Measurements from ENCODE around the gene STXBP6. TPM values are rescaled to one million over a fixed set of nuclear protein-coding genes. Genes with fewer than 3 reads are reported as not detected.

The STXBP6 gene
- total RNA-seq, 1 donor from 2014 or later: 4.9 TPM

DNA sequence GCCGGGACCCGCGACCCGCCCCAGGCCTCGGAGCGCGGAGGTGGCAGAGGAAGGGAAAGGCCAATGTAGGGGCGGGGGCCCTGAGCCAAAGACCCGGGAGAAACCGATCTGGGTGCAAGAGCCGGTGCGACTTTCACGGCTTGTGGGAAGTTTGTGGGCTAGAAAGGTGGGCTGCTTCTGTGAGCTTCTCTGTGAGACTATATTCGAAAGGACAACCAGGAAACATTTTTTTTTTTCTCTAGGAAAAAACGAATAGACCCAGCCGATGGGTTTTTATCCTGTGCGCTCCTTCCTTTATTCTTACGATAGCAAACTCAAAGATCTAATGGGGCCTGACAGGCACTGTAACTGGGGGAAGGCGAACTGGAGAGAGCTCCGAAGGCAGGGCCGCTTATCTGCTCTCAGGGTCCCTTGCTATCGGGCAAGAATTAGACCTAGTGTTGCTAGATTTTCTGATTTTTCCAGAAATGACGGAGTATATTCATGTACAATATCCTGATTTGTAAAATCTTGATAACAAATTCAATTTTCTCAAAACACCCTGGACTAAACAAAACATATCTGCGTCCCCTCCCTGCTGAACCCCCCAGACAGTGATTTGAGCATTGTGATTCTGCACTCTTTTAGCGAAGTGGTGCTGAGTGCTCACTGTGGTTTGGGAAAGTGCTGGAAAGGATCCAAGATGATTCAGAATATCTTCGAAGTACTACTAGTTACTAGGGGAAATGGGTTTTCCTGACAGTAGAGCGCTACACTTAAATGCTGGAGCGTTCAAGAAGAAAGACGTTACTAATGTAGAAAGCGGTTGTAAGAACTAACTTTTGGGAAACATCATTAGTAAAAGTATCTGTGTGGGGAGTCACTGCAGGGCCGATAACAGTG is 563 bp upstream of the STXBP6 start:
- no peak for DNase-seq

DNA sequence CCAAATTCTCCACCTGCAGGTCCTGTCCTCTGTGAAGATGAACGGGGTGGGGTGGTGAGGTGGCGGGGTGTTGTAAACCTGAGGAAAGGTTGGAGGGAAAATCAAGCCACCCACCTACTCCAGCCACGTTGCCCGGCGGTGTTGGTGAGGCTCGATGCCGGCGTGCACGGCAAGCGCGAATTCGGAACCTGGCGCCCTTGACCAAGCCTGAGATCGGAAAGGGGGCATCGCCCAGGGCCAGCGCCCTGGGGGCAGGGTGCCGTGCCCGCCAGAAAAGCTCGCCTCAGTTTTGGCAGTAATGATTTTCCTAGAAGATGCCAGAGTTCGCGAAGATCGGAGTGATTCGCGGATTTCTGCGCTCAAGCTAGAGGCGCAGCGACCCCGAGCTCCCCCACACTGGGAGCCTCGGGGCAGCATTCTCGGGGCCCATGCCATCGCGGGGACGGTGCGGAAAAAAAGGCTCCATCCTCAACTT is 817 bp downstream of the STXBP6 start:
- no peak for DNase-seq

DNA sequence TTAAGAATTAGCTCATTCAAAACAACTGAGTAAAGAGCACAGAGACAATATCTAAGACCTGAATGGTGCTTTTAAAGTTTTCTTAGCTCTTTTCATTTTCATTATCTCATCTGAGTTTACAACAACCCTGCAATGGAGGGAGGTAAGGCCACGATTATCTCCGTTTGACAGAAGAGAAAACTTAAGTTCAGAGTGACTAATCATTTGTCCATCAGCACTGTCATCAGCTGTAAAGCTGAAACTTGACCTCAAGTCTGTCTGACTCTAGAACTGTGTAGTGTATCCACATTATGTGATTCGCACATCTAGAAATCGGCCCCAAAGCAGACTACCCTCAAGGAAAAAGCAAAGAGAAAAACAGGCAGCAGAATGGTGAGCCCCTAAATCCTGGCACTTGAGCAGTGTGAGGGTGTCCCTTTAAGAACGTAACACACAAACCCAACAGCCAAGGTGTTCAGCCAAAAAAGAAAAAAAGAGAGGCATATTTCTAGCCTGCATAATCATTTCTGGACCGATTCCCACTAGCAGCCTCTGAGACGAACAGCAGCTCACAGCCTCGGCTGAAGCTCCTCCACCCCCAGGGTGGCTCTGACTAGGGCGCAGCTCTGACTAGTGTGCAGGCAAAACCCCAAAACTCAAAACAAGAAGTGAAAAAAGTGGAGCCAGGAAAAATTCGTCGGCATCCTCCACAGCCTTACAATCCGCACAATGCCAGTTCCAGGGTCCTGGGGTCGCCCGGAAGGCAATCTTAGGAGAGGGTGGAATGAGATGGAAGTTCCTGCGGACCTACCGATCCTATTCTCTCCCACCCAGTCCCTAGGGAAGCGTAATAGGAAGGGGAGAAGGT is 1.6 kb downstream of the STXBP6 start:
- DNase-seq: no peak

DNA sequence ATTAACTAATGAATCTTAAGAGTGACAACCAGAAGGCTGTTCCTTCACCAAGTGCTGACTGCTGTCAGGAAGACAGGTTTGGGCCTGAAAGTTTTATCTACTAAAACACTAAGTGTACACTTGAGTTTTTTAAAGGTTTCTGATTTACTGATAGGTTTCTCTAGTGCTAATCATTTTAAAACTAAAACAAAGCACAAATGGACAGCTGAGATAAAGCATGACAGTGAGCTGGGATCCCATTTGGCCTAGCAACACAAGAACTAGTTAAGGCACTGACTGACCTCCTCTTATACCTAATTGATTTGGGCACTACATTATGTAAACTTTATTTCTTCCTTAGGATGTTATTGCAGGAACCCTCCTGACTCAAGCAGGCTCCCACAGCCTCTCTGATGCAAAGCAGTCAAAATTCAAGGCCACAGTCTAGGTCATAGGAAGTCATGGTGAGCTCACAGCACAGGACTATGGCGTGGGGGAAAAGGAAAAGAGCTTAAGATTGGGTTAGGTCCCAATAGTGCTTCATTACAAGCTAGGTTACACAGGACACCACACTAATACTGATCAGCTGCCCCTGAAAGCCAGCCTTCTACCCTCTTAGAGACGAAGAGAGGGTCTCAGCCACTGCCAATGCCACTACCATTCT is 3.5 kb downstream of the STXBP6 start:
- DNase-seq: no peak

DNA sequence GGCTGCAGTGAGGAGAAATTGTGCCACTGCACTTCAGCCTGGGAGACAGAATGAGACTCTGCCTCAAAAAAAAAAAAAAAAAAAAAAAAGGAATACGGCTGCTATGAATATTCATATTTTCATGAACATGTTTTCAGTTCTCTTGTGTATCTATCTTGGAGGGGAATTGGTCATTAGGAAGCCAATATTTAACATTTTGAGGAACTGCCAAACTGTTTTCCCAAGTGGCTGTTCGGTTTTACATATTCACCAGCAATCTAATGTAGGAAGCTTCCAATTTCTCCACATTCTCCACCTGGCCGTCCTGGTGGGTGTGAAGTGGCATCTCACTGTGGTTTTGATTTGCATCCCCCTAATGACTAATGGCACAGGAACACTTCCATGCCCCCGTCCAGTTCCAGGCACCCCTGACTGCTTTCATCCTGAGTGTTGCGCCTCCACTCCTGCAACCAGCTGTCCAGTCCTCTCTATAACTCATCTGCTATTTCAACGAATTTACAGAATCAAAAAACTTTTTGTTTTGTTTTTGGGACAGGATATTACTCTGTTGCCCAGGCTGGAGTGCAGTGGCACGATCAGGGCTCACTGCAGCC is 5.7 kb downstream of the STXBP6 start:
- DNase-seq: no peak

DNA sequence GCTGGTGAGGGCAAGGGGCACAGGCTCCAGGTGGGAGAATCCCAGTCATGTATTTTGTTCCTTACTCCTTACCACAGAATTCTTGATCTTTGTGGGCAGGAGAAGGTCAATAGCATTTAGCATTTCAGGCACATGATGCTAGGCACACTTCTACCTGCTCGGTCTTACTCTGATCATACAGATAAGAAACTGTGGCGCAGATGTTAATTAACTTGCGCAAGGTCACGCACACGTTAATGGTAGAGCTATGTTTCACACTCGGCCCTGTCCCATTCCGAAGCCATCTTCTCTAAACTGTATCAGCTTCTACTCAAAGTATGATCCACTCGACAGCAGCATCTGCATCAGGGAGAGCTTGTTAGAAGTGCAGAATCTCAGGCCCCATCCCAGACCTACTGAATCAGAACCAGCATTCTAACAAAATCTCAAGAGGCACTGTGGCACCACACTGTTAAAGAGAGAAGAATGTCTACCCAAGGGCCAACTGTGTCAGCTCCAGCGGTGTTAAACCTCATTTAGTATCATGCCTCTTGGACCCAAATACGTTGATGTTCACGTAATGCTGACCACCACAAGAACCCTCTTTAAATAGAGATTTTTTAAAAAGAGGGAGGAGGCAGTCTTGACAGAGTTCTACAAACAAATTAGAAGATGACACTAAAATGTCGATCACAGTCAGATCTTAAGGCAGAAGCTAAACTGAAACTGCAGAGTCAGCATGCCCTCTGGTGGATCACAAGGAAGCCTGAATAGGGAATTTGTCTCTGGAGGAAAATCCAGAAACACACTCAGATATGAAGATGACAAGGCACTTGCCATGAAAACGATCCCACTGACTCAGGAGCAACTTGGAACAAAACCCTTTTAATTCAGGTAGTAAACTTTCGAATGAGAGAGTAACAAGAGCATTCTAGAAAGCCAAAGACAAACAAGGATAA is 7.3 kb downstream of the STXBP6 start:
- no peak for DNase-seq

DNA sequence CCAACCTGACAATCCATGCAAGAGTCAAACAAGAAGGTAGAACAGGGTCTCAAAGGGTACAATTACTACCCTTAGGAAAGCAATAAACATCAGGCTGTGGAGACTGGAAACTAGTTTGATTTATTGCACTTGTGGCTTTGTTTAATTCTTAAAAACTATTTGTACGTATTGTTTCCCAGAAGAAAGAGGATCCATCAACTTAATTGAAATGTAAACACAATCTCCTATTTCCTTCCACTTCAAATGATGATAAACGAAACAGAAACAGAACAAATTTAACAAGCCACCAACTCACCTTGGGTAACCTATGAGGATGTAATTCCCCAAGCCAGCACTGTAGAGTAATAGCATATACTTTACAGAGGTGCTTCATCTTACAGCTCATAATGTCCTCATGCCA is 8.0 kb downstream of the STXBP6 start:
- DNase-seq: no peak

DNA sequence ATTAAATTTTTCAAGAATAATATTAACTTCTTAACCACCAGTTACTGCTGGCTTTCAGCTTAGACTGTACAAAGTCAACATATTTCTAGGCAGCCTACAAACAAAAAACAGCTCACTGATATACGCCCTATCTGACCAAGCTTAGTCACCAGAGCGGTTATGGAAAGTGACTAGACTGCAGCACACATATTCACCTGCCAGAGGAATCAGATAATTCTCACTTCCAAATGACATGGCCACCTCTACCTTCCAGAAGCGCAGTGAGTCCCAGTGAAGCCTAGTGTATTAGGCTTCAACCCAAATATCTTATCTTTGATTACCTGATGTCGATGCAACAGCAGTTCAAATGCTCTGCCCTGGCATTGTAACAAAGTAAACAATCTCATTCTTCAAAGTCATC is 8.5 kb downstream of the STXBP6 start:
- no peak for DNase-seq

DNA sequence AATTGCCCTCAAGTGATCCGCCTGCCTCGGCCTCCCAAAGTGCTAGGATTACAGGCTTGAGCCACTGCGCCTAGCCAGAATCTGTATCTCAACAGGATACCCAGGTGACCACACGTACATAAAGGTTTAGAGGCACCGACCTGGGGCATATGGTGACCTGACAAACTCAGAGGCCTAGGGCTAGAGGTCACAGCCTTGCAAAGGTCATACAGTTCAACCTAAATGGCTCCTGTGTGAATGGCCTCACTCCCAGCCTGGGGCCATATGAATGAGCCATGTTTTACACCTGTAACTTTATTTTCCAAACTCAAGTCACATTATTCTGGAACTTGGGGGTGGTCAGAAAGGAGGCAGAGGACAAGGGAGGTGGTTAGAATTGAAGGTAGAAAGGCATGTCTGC is 10.0 kb downstream of the STXBP6 start:
- DNase-seq: no peak

DNA sequence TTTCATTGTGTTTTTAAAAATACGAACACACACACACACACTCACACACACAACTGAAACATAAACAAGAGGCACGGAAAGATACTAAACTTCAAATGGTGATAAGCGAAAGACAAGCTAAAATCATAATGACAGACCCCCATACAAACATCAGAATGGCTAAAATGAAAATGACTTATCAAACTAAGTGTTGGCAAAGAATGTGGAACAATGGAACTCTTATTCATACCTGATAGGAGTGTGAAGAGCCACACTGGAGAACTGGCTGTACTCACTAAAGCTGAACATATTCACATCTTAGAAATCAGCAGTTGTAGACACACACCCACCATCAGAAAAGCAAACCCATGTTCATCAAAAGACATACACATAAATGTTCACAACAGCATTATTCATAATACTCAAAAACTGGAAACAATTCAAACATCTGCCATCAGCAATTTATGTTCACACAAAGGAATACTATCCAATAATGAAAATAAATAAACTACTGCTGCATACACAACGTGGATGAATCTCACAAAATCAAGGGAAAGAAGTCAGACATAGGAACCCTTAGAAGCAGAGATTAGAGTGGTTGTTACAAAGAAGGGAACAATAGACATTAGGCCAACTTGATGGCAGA is 11.8 kb downstream of the STXBP6 start:
- no peak for DNase-seq

DNA sequence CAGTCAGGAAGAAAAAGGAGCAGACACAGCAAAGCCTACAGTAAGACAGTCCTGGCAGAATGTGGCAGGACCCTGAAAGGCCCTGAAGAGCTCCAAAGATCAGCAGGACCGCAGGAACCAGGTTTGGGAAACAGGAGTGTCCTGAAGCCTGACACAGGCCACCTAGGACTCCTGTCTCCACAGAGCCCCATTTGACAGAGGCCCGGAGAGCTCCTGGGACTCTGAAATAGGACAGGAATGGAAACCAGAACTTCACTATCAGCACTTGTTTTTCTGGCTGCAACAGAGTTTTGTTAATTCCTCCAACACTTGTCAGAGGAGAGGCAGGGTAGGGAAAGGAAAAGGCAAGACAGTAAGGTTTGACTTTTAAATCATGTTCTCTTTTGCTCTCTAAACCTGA is 12.9 kb downstream of the STXBP6 start:
- DNase-seq: no peak

DNA sequence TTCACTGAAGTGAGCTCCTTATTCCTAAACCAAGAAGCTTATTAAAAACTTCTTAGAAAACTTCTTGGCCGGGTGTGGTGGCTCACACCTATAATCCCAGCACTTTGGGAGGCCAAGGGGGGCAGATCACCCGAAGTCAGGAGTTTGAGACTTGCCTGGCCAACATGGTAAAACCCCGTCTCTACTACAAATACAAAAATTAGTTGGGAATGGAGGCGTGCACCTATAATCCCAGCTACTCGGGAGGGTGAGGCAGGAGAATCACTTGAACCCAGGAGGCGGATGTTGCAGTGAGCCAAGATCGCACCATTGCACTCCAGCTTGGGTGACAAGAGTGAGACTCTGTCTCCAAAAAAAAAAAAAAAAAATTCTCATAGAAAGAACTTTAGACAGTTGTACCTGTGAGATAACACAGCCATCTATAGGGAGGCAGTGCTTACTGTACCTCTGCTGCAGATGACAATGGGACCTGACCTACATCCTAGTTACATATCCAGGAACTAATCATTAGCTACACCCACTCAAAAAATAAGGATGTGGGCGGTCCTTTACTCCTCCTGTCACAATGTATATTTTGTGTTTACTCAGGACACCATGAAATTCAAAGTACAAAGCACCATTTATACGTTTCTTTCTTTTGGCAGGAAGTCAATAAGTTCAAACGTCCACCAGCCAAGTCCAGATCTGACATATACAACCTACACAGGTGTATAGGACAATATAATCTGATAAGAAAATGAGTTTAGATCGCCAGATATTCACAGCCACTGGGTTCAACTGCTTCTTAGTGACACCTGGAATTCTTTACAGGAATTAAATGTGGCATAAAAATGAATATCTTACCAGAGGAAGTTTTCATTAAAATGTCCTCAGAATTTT is 14.9 kb downstream of the STXBP6 start:
- DNase-seq: no peak

DNA sequence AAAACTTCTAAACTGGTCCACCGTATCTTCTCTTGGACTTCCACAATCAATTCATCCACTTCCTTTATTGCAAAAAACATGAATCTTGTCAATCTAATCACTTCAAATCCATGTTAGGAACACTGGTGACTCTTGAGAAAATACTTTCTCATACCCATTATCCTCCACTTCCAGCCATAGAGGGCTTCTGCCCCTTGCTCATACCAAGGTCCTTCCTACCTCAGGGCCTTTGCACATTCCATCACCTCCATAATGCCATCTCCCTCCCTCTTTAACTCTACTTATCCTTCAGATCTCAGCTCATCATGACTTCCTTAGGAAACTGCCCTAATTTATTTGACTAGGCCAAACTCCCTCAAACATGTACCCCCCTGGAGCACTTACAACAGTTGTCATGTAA is 16.6 kb downstream of the STXBP6 start:
- DNase-seq: no peak

DNA sequence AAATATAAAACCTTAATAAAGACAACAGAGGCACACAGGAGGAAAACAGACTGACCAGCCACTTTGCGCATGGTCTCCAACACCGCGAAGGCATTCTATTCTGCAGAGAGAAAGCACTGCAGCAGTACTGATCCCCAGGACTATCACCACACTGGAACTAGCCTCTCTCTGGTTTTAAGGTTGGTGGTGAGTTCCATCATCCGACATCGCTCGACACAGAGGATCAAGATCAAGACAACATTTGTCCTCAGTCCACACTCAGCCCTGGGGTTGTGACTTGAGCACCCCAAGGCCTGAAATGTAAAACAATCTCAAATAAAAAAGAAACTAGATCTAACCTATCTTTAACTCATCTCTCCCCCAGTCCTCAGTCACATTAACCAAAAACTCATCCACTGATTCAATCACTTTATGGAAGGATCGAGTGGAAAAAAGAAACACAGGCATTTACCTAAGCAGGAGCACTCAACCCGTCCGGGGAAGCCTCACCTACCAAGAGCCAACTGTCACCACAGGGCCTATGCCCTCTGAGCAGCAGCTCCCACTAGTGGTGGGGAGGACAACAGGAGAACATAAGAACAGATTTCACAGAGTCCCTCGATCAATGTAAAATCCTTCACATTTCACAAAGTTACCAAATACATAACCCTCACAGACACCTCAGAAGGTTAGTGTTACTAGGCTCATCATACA is 17.7 kb downstream of the STXBP6 start:
- no peak for DNase-seq

DNA sequence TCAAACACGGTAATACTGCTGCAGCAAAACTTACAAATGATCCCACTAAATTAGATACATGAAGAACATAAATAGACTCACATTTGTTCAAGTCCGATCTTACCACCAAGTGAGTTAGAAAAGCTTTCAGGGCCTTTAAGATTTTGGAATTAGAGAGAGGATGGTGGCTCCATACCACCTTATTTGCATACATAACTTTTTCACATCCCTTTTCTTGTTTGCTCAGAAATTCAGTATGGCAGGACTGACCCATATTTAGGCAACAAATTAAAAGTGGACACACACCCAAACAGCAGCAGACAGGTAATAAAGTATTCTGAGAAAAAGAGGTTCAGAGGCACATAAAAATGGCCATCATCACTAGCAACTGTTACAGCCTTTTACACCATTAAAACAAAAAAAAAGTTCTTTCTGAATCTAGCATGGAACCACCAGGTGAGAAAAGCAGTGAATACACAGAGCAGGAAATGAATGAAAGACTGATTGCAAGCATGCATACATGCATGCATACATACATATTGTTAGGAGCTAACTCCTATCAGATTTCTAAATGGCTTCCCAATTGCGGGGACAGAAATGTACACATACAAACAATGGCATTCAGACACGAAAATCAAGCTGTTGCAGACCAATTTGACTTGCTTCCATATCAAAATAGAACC is 23.3 kb downstream of the STXBP6 start:
- no peak for DNase-seq

DNA sequence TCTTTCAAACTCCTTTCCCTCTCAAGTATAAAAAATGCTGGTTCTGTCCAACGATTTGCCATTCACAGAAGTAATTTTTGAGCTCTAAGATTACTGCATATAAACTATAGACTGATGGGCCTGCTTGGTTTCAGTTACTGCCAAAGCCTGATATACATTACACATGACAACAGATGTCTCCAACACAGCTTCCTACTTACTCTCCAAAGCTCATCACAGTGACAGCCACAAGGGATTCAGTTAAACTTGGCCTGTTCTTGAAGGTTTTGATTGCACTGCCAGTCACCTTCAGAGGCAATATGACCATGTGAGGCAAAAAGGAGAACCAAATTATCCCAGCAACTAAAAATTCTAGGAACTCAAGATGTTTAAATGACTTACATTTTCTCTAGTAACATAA is 30.1 kb downstream of the STXBP6 start:
- DNase-seq: no peak

DNA sequence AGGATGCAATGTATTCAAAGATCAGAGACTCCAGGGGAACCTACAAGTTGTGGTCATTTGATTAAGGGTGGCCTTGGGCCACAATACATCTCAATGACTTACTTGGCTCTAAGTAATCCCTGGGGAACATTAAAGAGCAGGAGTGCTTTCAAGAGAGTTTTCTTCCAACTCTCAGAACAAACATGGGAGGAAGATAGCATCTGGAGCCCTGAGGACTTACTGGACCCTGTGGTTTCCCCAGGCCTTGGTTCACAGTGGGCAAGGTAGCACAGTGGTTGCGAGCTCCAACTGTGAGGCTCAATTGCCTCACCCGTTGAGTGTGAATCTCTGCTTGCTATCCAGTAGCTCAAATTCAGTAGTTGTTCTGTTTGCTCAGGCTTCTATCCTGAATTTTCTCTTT is 32.4 kb downstream of the STXBP6 start:
- no peak for DNase-seq

DNA sequence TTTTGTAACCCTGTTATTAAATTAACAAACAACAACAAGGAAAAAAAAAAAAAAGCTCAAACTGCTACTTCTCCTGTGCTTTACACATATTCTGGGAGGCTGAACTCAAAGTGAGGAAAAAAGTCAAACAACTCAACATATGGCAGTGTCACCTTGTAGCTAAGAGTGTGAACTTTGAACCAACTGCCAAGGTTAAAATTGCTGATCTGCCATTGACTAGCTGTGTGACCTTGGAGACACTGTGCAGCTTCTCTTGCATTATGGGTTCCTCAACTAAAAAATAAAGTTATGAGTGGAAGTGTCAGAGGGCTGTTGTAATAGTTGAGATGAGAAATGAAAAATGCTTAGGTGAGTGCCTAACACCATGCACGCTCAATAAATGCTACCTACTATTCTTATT is 34.2 kb downstream of the STXBP6 start:
- no peak for DNase-seq

DNA sequence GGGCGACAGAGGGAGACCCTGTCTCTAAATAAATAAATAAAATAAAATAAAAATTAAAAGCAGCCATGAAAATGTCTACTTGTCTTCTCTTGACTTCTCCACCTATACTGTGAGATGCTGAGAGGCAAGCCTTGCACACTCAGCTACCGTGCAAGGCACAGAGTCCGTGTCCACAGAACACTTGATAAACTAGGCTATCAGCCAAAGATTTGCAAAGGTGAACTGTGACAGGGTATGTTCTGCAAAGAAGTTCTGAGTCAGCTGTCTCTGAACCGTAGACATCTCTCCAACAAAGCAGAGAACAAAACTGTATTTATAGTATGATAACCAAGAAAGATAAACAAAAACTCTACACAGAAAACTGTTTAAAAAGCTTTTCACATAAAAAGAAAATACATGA is 35.5 kb downstream of the STXBP6 start:
- DNase-seq: no peak
